ENCODE data around the gene CD55.

GRCh38 chr1:207355060-207355459 is 33.6 kb downstream of the CD55 start:
- no peak for TF ChIP-seq POLR2AphosphoS5 (IDR thresholded peaks at IDR 0.05; ENCODE audit: low read depth, low read length)
- no peak for TF ChIP-seq TAF1 (IDR thresholded peaks at IDR 0.05; ENCODE audit: low read depth, low read length)
- no peak for TF ChIP-seq POLR2A (IDR thresholded peaks at IDR 0.05; ENCODE audit: low read depth, low read length)
- no peak for TF ChIP-seq SPI1 (IDR thresholded peaks at IDR 0.05; ENCODE audit: low read depth, low read length)

Measured in GM12891 (cell line).